IMR-90 (cell line): Measurements from ENCODE around the gene MSH5. TPM values are rescaled to one million over a fixed set of nuclear protein-coding genes. Genes with fewer than 3 reads are reported as not detected.
A peak's percentile ranks its signal among the peaks of the same experiment; 100 is the strongest.

Experiments
- ATAC-seq: fragments of 200-7000 bp; cut with Tn5 transposase; 2 replicates; pipeline ENCODE4 v1.9.1; 2020; ENCODE audit warnings: low read depth, mild to moderate bottlenecking, moderate library complexity
- BruUV-seq: library from RNA; stranded (reverse); fragments of 400-500 nt; replicated peaks from 2 replicates; lab custom pipeline; 2021; lab: Mats Ljungman, UMichigan
- CTCF ChIA-PET: fragments of 300-600 bp; formaldehyde crosslinking; extraction: SDS; loops from one replicate; lab custom pipeline; 2021; ENCODE audit warnings: antibody characterized with exemption; lab: Yijun Ruan, JAX
- POLR2A ChIA-PET: fragments of 300-600 bp; sonication (Branson Sonifier 250); formaldehyde crosslinking; loops from one replicate; lab custom pipeline; 2022; ENCODE audit warnings: antibody characterized with exemption; ENCODE audit not compliant: unreplicated experiment; lab: Charles Lee
- DNase-seq: peaks from one replicate; pipeline ENCODE4 v3.0.0; 2013
- H2AFZ ChIP-seq: replicated peaks from 2 replicates; pipeline ENCODE3; 2013; ENCODE audit warnings: low read length, mild to moderate bottlenecking; ENCODE audit not compliant: poor library complexity
- H2AK5ac ChIP-seq: 2 replicates; pipeline ENCODE4 v1.6.1; 2013; ENCODE audit warnings: low read depth, low read length, inconsistent platforms
- H2AK9ac ChIP-seq: replicated peaks from 2 replicates; pipeline ENCODE3; 2013; ENCODE audit warnings: mild to moderate bottlenecking, low read depth, low read length, moderate library complexity; ENCODE audit not compliant: poor library complexity
- H2BK120ac ChIP-seq: 2 replicates; pipeline ENCODE4 v1.6.1; 2013; ENCODE audit warnings: low read depth, low read length, inconsistent platforms
- H2BK15ac ChIP-seq: 3 replicates; pipeline ENCODE4 v1.6.1; 2013; ENCODE audit warnings: low read depth, low read length, inconsistent platforms
- H2BK20ac ChIP-seq: 2 replicates; pipeline ENCODE4 v1.6.1; 2013; ENCODE audit warnings: low read depth, mild to moderate bottlenecking, inconsistent platforms, low read length, moderate library complexity
- H2BK5ac ChIP-seq: 2 replicates; pipeline ENCODE4 v1.6.1; 2013; ENCODE audit warnings: mild to moderate bottlenecking, low read depth, low read length, inconsistent platforms; ENCODE audit not compliant: poor library complexity, severe bottlenecking
- H3K14ac ChIP-seq: replicated peaks from 2 replicates; pipeline ENCODE4 v1.6.1; 2013; ENCODE audit warnings: low read depth, low read length, inconsistent platforms
- H3K18ac ChIP-seq: 2 replicates; pipeline ENCODE4 v1.6.1; 2013; ENCODE audit warnings: low read depth, low read length, control low read depth
- H3K23ac ChIP-seq: 2 replicates; pipeline ENCODE4 v1.6.1; 2013; ENCODE audit warnings: low read depth, low read length, inconsistent platforms
- H3K27ac ChIP-seq: 2 replicates; pipeline ENCODE4 v1.5.1; 2013; ENCODE audit warnings: mild to moderate bottlenecking, control low read depth, low read length; ENCODE audit not compliant: insufficient read depth
- H3K27me3 ChIP-seq: 2 replicates; pipeline ENCODE4 v1.6.1; 2013; ENCODE audit warnings: low read length; ENCODE audit not compliant: control insufficient read depth, insufficient read depth
- H3K36me3 ChIP-seq: 2 replicates; pipeline ENCODE4 v1.6.1; 2013; ENCODE audit warnings: low read length, mixed read lengths; ENCODE audit not compliant: control insufficient read depth, insufficient read depth
- H3K4ac ChIP-seq: 2 replicates; pipeline ENCODE4 v1.6.1; 2013; ENCODE audit warnings: low read depth, low read length, inconsistent platforms
- H3K4me1 ChIP-seq: 2 replicates; pipeline ENCODE4 v1.6.1; 2013; ENCODE audit warnings: low read length, mixed read lengths; ENCODE audit not compliant: control insufficient read depth, insufficient read depth
- H3K4me2 ChIP-seq: 2 replicates; pipeline ENCODE4 v1.6.1; 2013; ENCODE audit warnings: low read depth, mild to moderate bottlenecking, control low read depth, low read length, moderate library complexity
- H3K4me3 ChIP-seq: 2 replicates; pipeline ENCODE4 v1.5.1; 2013; ENCODE audit warnings: low read depth, mild to moderate bottlenecking, control low read depth, low read length, moderate library complexity; ENCODE audit not compliant: insufficient read depth
- H3K56ac ChIP-seq: 2 replicates; pipeline ENCODE4 v1.6.1; 2013; ENCODE audit warnings: low read length, inconsistent platforms; ENCODE audit not compliant: insufficient read depth; ENCODE audit errors: extremely low read depth
- H3K79me1 ChIP-seq, 2 experiments: 2 replicates each; pipeline ENCODE4 v1.6.1; 2013; ENCODE audit warnings: low read length in 2 of 2, inconsistent platforms in 1 of 2, low read depth in 1 of 2
- H3K9ac ChIP-seq: 2 replicates; pipeline ENCODE4 v1.6.1; 2013; ENCODE audit warnings: low read depth, low read length, control low read depth
- H3K9me1 ChIP-seq: 2 replicates; pipeline ENCODE4 v1.6.1; 2013; ENCODE audit warnings: low read length, inconsistent platforms; ENCODE audit not compliant: insufficient read depth
- H3K9me3 ChIP-seq: 2 replicates; pipeline ENCODE4 v1.6.1; 2013; ENCODE audit warnings: low read length; ENCODE audit not compliant: control insufficient read depth, insufficient read depth
- H4K20me1 ChIP-seq: 2 replicates; pipeline ENCODE4 v1.6.1; 2013; ENCODE audit warnings: low read length, inconsistent platforms; ENCODE audit not compliant: insufficient read depth
- H4K5ac ChIP-seq: 2 replicates; pipeline ENCODE4 v1.6.1; 2013; ENCODE audit warnings: mild to moderate bottlenecking, low read depth, low read length, control low read depth
- H4K8ac ChIP-seq, 2 experiments: 2 replicates each; pipeline ENCODE4 v1.6.1; 2013; ENCODE audit warnings: low read depth in 2 of 2, low read length in 2 of 2, control low read depth in 1 of 2, inconsistent platforms in 1 of 2
- H4K91ac ChIP-seq: 2 replicates; pipeline ENCODE4 v1.6.1; 2013; ENCODE audit warnings: low read depth, low read length, inconsistent platforms; ENCODE audit not compliant: insufficient read depth
- ELK1 ChIP-seq: fragments of 150-350 bp; IDR thresholded peaks from 2 replicates; pipeline ENCODE4 v1.6.1; 2016; ENCODE audit warnings: low read depth, mild to moderate bottlenecking, low read length, moderate library complexity, borderline replicate concordance
- FOS ChIP-seq: fragments of 150-350 bp; IDR thresholded peaks from 2 replicates; pipeline ENCODE4 v1.6.1; 2016; ENCODE audit warnings: low read depth, low read length
- MAFK ChIP-seq: IDR thresholded peaks from 2 replicates; pipeline ENCODE4 v1.6.1; 2012; ENCODE audit warnings: low read depth, low read length, improper control_type of control experiment
- POLR2A ChIP-seq: IDR thresholded peaks from 2 replicates; pipeline ENCODE4 v1.6.1; 2012; ENCODE audit warnings: mild to moderate bottlenecking, low read depth, low read length
- WGBS, 2 experiments: methylation state at CpG; one replicate each; pipeline versions ENCODE4 v1.1.5 to v1.1.7; 2013; ENCODE audit warnings: missing lambda C conversion rate in 2 of 2; ENCODE audit not compliant: insufficient read length in 1 of 2; ENCODE audit errors: extremely low coverage in 2 of 2; 5-methylcytosine and 5-hydroxymethylcytosine counted together
- dilution Hi-C: fragments of 300-500 bp; cut with HindIII; formaldehyde crosslinking; loops from one replicate; pipeline ENCODE4 v1.14.3; 2018; ENCODE audit warnings: low sequenced_read_pairs; ENCODE audit not compliant: unreplicated experiment
- in situ Hi-C: fragments of 300-500 bp; cut with MboI; formaldehyde crosslinking; loops from 3 replicates; pipeline ENCODE4 v1.14.3; 2019; ENCODE audit warnings: low sequenced_read_pairs, inconsistent platforms, mixed read lengths
- intact Hi-C: fragments of 100-400 bp; cut with micrococcal nuclease; formaldehyde crosslinking; loops from 2 replicates; pipeline ENCODE4 v1.10.0; 2022
- polyA plus RNA-seq, 3 experiments: library from polyadenylated mRNA; depleted of rRNA; stranded (reverse); fragments of >200 nt; gene quantifications; 2 replicates each; pipeline ENCODE4 v1.2.3, GENCODE V29; 2012; ENCODE audit warnings: low replicate concordance in 1 of 3
- total RNA-seq: library from RNA; depleted of rRNA; stranded (reverse); fragments of >200 nt; gene quantifications from 2 replicates; pipeline ENCODE4 v1.2.3, GENCODE V29; 2012

Gene MSH5
- total and polyA plus RNA-seq, 2 of the 4 experiments (the other 2 are of a cell fraction), result 5.6 to 15.7 TPM

- Histone ChIP-seq H4K8ac (no peak overlapping the region), H3K9me3 (no peaks in the 10 kb centered on the region), H3K14ac (no peak overlapping the region), H3K4ac (no peak overlapping the region), H3K36me3 (no peaks in the 10 kb centered on the region; the same call in 1 of the 2 replicates), H3K56ac (no peak overlapping the region), H3K4me3 (no peak overlapping the region), H3K79me1 (0 out of 4 replicates have a peak, but pooled peaks cover 0 to 12% of the 10 kb centered on the region in 2 experiments), H3K27me3 (no peaks in the 10 kb centered on the region), H3K27ac (no peak overlapping the region), H4K5ac (no peak overlapping the region), H3K9ac (no peak overlapping the region), H2BK120ac (no peak overlapping the region), H4K91ac (no peak overlapping the region), H2AK5ac (no peak overlapping the region), H3K9me1 (peaks cover 6% of the 10 kb centered on the region), H3K4me1 (peaks cover 5% of the 10 kb centered on the region), H2AFZ (no peak overlapping the region), H2BK5ac (no peak overlapping the region), H2BK20ac (no peak overlapping the region), H3K23ac (no peak overlapping the region), H2BK15ac (no peak overlapping the region), H4K20me1 (peaks cover 3% of the 10 kb centered on the region; the same call in 1 of the 2 replicates), H3K18ac (no peak overlapping the region), H3K4me2 (no peak overlapping the region), H2AK9ac (no peak overlapping the region)
- DNase-seq (peak; percentile 66), ATAC-seq (no peak)
- intact Hi-C loops, result no loop called here
- ChIA-PET POLR2A (no interaction called here), CTCF (interaction anchor here (0.6 to 1.3 kb wide), 2 partner anchors 19 to 20 kb away, joined by 3 read pairs; no protein-coding TSS in a partner anchor)
- in situ Hi-C loops, result no loop called here
- TF ChIP-seq ELK1 (no peak), MAFK (no peak), FOS (no peak), POLR2A (no peak)
- dilution Hi-C loops, result no loop called here
- WGBS, 2 experiments, result 60% methylated on average over 4 of the region's 7 CpGs; no CpG with 5 or more reads in 1 of the 2 experiments
- BruUV-seq, result no TSS peak
Observed at GRCh38 chr6:31750411-31751022, 10.7 kb downstream of the MSH5 start.
